Heart left ventricle (tissue), 16 donors: ENCODE results near the gene MVB12B. TPM values are rescaled to one million over a fixed set of nuclear protein-coding genes. Genes with fewer than 3 reads are reported as not detected.

ENCODE experiments used
- ATAC-seq, 4 donors: fragments of 200-7000 bp; cut with Tn5 transposase; one replicate each; pipeline ENCODE4 v1.9.1; 2020 to 2022; ENCODE audit warnings: moderate library complexity in 4 of 4, mild to moderate bottlenecking in 3 of 4, moderate number of reproducible peaks in 1 of 4
- DNase-seq, 5 donors: peaks; one replicate each; pipeline ENCODE4 v3.0.0-alpha.2; 2020
- H3K27ac ChIP-seq, 12 donors: fragments of 200-600 bp; sonication (generic) in 4 of 12; one replicate each; pipeline versions ENCODE4 v1.5.0 to v1.8.0; 2016 to 2022; ENCODE audit warnings: mild to moderate bottlenecking in 2 of 12
- H3K27me3 ChIP-seq, 9 donors: fragments of 200-600 bp; sonication (generic) in 2 of 9; one replicate each; pipeline versions ENCODE4 v1.5.1 to v1.8.0; 2016 to 2022; ENCODE audit warnings: mild to moderate bottlenecking in 3 of 9
- H3K36me3 ChIP-seq, 9 donors: fragments of 200-600 bp; sonication (generic) in 2 of 9; one replicate each; pipeline versions ENCODE4 v1.5.0 to v1.8.0; 2018 to 2022; ENCODE audit warnings: mild to moderate bottlenecking in 2 of 9
- H3K4me1 ChIP-seq, 12 donors: fragments of 200-600 bp; sonication (generic) in 4 of 12; one replicate each; pipeline versions ENCODE4 v1.5.0 to v1.8.0; 2016 to 2022; ENCODE audit warnings: mild to moderate bottlenecking in 3 of 12
- H3K4me3 ChIP-seq, 12 donors: fragments of 200-600 bp; sonication (generic) in 4 of 12; one replicate each; pipeline versions ENCODE4 v1.5.0 to v1.8.0; 2017 to 2022; ENCODE audit warnings: mild to moderate bottlenecking in 9 of 12, moderate library complexity in 4 of 12
- H3K9me3 ChIP-seq, 12 donors: fragments of 200-600 bp; sonication (generic) in 4 of 12; one replicate each; pipeline versions ENCODE4 v1.5.0 to v1.8.0; 2016 to 2022; ENCODE audit warnings: mild to moderate bottlenecking in 1 of 12
- CTCF ChIP-seq, 12 donors: fragments of 200-600 bp; sonication (generic) in 4 of 12; IDR thresholded peaks; one replicate each; pipeline versions ENCODE4 v1.5.0 to v1.8.0; 2018 to 2022; ENCODE audit warnings: antibody characterized with exemption in 12 of 12, mild to moderate bottlenecking in 5 of 12
- POLR2A ChIP-seq, 2 donors: fragments of 450-650 bp; IDR thresholded peaks; one replicate each; pipeline ENCODE4 v1.6.1; 2017; ENCODE audit warnings: antibody characterized with exemption in 2 of 2, mild to moderate bottlenecking in 2 of 2, moderate library complexity in 2 of 2
- WGBS, 4 donors: extraction: QIAGEN DNeasy Blood & Tissue Kit in 2 of 4; methylation state at CpG; one replicate each; pipeline versions ENCODE4 v1.1.5 to v1.1.7; 2013 to 2018; 5-methylcytosine and 5-hydroxymethylcytosine counted together
- intact Hi-C, 10 donors: fragments of 100-400 bp; cut with DNase I; formaldehyde crosslinking; loops; one replicate each; pipeline versions ENCODE4 v1.11.1 to v1.14.2; 2022
- polyA plus RNA-seq, 2 donors: library from polyadenylated mRNA; stranded (reverse); fragments of 200-250 nt; gene quantifications; one replicate each; pipeline ENCODE4 v1.2.3, GENCODE V29; 2013
- total RNA-seq, 9 donors: library from RNA; depleted of rRNA in 2 of 9; stranded (reverse); fragments of >200 nt in 2 of 9; fragmentation: NEBNext Ultra II Directional in 3 of 9; extraction: Animal tissue kit (Norgen Biotek cat#: 25700) in 3 of 9; gene quantifications; one replicate each; pipeline versions ENCODE4 v1.1.0 to v1.2.4, GENCODE V29; 2016 to 2023
- donor health status: ischemic (EF 13 %, LVEDD 7.1; RV severe dilation, severe dysfunction).
- donor health status: healthy with polysubstance abuse.
- donor health status: DM: no; HTN: yes; CAD: no.
- donor health status: DM: no; HTN: no; CAD: no.
- donor health status: ischemic (EF 25% LVEDD 6.9; RV normal size, moderate dysfunction).
- donor health status: ischemic (EF 25% LVEDD 5.7; RV mildly dilated, moderate dysfunction).
- donor health status: healthy.
- donor health status: DM: yes; HTN: yes; CAD: no.
- donor health status: ischemic (EF 35%, LVEDD 5.7; RV mildly dilated, moderate dysfunction).
- donor health status: nonischemic (EF 11% LVEDD 7.7; RV severe dilation, severe dysfunction).
- donor health status: DM: yes; HTN: yes; CAD: no.
- donor health status: PGD.
- donor health status: ischemic (EF 29% LVEDD 5.4; RV normal size, mild dysfunction).
- donor health status: nonischemic (EF 23%, LVEDD 6.1; RV moderate dilation, normal function).

The MVB12B gene
- total and polyA plus RNA-seq, 11 donors, result 4.9 to 16.2 (median 11.0) TPM

DNA sequence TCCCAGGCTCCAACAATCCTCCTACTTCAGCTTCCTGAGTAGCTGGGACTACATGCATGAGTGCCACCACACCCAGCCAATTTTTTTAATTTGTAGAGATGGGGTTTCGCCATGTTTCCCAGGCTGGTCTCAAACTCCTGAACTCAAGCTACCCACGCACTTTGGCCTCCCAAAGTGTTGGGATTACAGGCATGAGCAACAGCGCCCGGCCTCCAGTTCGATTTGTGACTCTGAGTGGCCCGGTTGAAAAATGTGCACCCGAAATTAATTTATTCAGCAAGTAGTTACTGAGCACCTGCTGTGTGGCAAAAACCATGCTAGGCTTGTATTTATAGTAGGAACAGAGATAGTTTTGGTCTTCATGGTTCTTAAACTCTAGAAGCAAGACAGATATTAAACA lies 58.3 kb downstream of the MVB12B start:
- Histone ChIP-seq H3K27me3 (no peaks in the 10 kb centered on the region), H3K4me1 (peaks cover 0 to 31% (median 3%) of the 10 kb centered on the region in 12 donors), H3K9me3 (no peaks in the 10 kb centered on the region), H3K4me3 (no peak overlapping the region), H3K36me3 (peaks cover 0 to 39% (median 19%) of the 10 kb centered on the region in 9 donors), H3K27ac (no peak overlapping the region)
- ATAC-seq (no peak), DNase-seq (no peak)
- TF ChIP-seq POLR2A (IDR thresholded peaks at IDR 0.05), result no peak
- TF ChIP-seq CTCF (IDR thresholded peaks at IDR 0.05), result no peak
- intact Hi-C loops, result no loop called here
- WGBS, 4 donors, result 93 to 97% (median 97%) methylated on average over 7 of the region's 7 CpGs

- intact Hi-C loops, result no loop called here
- DNase-seq (no peak), ATAC-seq (peak in 3 of 4 donors; percentile 33 to 59 (median 56))
- WGBS, 4 donors, result 61 to 74% (median 70%) methylated on average over 5 of the region's 5 CpGs
- H3K4me3 ChIP-seq, result no peak overlapping the region
- TF ChIP-seq CTCF (IDR thresholded peaks at IDR 0.05), result peak in 6 of 12 donors; percentile 16 to 41 (median 20)
- TF ChIP-seq POLR2A (IDR thresholded peaks at IDR 0.05), result no peak
- H3K27ac ChIP-seq, result no peak overlapping the region
- no peaks in the 10 kb centered on the region for H3K9me3 ChIP-seq
- H3K27me3 ChIP-seq, result no peaks in the 10 kb centered on the region
- peaks cover 0 to 43% (median 3%) of the 10 kb centered on the region in 12 donors for H3K4me1 ChIP-seq
- H3K36me3 ChIP-seq, result peaks cover 0 to 36% (median 19%) of the 10 kb centered on the region in 9 donors
Measured at GRCh38 chr9:126386088-126386487, 59.5 kb downstream of the MVB12B start.

DNA sequence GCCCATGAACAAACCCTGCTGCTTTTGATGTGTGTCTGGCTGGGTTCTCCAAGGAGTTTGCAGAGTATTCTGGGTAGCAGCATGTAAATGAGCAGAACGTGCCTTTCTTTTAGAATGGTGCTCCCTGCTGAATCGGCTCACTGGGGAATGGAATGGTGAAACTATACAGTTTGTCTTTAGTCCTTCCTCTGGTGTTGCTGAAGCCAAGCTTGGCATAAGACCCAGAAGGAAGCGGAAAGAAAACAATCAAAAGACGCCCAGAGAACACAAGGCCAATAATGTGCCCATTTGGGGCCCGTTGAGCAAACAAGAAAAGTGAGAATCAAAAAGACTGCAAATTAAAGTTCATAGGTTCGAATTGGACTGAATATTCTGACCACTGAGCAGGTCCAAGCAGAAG lies 60.1 kb downstream of the MVB12B start:
- H3K27ac ChIP-seq, result peak overlapping the region in 1 of 12 donors; percentile 1

More for the DNA sequence above, 60.1 kb downstream of the MVB12B start:
- ATAC-seq (no peak), DNase-seq (no peak)
- Histone ChIP-seq H3K27me3 (no peaks in the 10 kb centered on the region), H3K9me3 (no peaks in the 10 kb centered on the region), H3K4me1 (peaks cover 0 to 49% (median 5%) of the 10 kb centered on the region in 12 donors), H3K36me3 (peaks cover 0 to 30% (median 19%) of the 10 kb centered on the region in 9 donors), H3K4me3 (no peak overlapping the region)
- WGBS, 4 donors, result 53 to 73% (median 66%) methylated on average over 6 of the region's 6 CpGs
- no peak for TF ChIP-seq POLR2A (IDR thresholded peaks at IDR 0.05)
- TF ChIP-seq CTCF (IDR thresholded peaks at IDR 0.05), result no peak
- intact Hi-C loops, result no loop called here
